ENCODE measurements around the gene PLA2G3. TPM values are rescaled to one million over a fixed set of nuclear protein-coding genes. Genes with fewer than 3 reads are reported as not detected.

PLA2G3 gene
- total RNA-seq, 1 experiment from 2014 or later: 18.3 TPM

- TF ChIP-seq ATF6 (CRISPR knock-in tag; IDR thresholded peaks at IDR 0.05): no peak
These were observed 16.0 kb downstream of the PLA2G3 start (continued) for GRCh38 chr22:31124290-31124689.

- no peaks in the 10 kb centered on the region for H3K9me3 Mint-ChIP-seq
- H3K27me3 Mint-ChIP-seq (ENCODE audit: low read depth): peaks cover 3% of the 10 kb centered on the region; the same call in 1 of the 2 replicates
- ATAC-seq: no peak
- H3K4me1 Mint-ChIP-seq: peaks cover 39% of the 10 kb centered on the region
- H3K4me3 Mint-ChIP-seq: peak overlapping the region; percentile 58
- H3K27ac Mint-ChIP-seq: no peak overlapping the region
- CTCF ChIA-PET: interaction anchor here (1.0 to 1.8 kb wide), 4 partner anchors 16 to 38 kb away, joined by 3 to 10 read pairs (median 4); partner anchors contain the start of gene SELENOM
- no peak for DNase-seq (ENCODE audit: low spot score)
- POLR2A ChIA-PET: no interaction called here
- no peaks in the 10 kb centered on the region for H3K36me3 Mint-ChIP-seq
- TF ChIP-seq CTCF (IDR thresholded peaks at IDR 0.05) (no peak), AFF4 (CRISPR knock-in tag; IDR thresholded peaks at IDR 0.05; ENCODE audit: borderline replicate concordance) (no peak), ZNF317 (CRISPR knock-in tag; IDR thresholded peaks at IDR 0.05; ENCODE audit: borderline replicate concordance, low read depth) (no peak), SOX15 (CRISPR knock-in tag; IDR thresholded peaks at IDR 0.05) (no peak), ATF6 (CRISPR knock-in tag; IDR thresholded peaks at IDR 0.05) (no peak), NR3C1 (CRISPR knock-in tag; conservative IDR thresholded peaks at IDR 0.05; ENCODE audit: low read depth) (no peak)
These were observed 17.1 kb downstream of the PLA2G3 start for GRCh38 chr22:31123292-31123602.

GRCh38 chr22:31122532-31123291 lies 17.6 kb downstream of the PLA2G3 start, which contains the start of gene INPP5J:
INPP5J (plus strand) TSS chr22:31122966; CDS start chr22:31123015, 49 bp downstream.
- ChIA-PET POLR2A (interaction anchor here (0.8 kb wide), 1 partner anchor 17 kb away, joined by 4 read pairs; the partner anchor contains the start of gene PLA2G3), CTCF (interaction anchor here (0.8 to 1.8 kb wide), 5 partner anchors 15 to 37 kb away, joined by 3 to 10 read pairs (median 3); partner anchors contain the start of gene SELENOM)
- H3K4me3 Mint-ChIP-seq: peak within 1 kb of the TSS; percentile 58
- DNase-seq (ENCODE audit: low spot score) (peak; percentile 65), ATAC-seq (peak; percentile 54)
- H3K27me3 Mint-ChIP-seq (ENCODE audit: low read depth): peaks cover 3% of the 10 kb centered on the region; the same call in 1 of the 2 replicates
- no peaks in the 10 kb centered on the region for H3K9me3 Mint-ChIP-seq
- H3K27ac Mint-ChIP-seq: no peak within 1 kb of the TSS
- H3K4me1 Mint-ChIP-seq: peaks cover 34% of the 10 kb centered on the region
- H3K36me3 Mint-ChIP-seq: no peaks in the 10 kb centered on the region
- TF ChIP-seq ZNF532 (CRISPR knock-in tag; IDR thresholded peaks at IDR 0.05; ENCODE audit: borderline replicate concordance) (no peak), ZBTB21 (CRISPR knock-in tag; IDR thresholded peaks at IDR 0.05; ENCODE audit: borderline replicate concordance) (0 out of 2 replicates have a peak, but pooled peaks have one; percentile 11), MYBL2 (CRISPR knock-in tag; IDR thresholded peaks at IDR 0.05) (no peak), ATF1 (CRISPR knock-in tag; IDR thresholded peaks at IDR 0.05) (no peak), AFF4 (CRISPR knock-in tag; IDR thresholded peaks at IDR 0.05; ENCODE audit: borderline replicate concordance) (no peak), ZNF671 (CRISPR knock-in tag; IDR thresholded peaks at IDR 0.05) (no peak), SP1 (CRISPR knock-in tag; conservative IDR thresholded peaks at IDR 0.05) (no peak)

All from WTC11 (cell line).